Sigmoid colon (tissue), 4 donors: ENCODE data around the gene GRM5.

Experiments used
- EP300 ChIP-seq, 4 donors: sonication (generic); formaldehyde crosslinking; IDR thresholded peaks; one replicate each; pipeline ENCODE4 v1.6.1; 2017; ENCODE audit warnings: antibody characterized with exemption in 4 of 4
- POLR2A ChIP-seq, 2 donors: fragments of 450-650 bp; IDR thresholded peaks; one replicate each; pipeline ENCODE4 v1.6.1; 2016; ENCODE audit warnings: antibody characterized with exemption in 2 of 2, mild to moderate bottlenecking in 2 of 2, moderate library complexity in 2 of 2
- POLR2AphosphoS5 ChIP-seq, 4 donors: sonication (generic); formaldehyde crosslinking; IDR thresholded peaks; one replicate each; pipeline ENCODE4 v1.6.1; 2017; ENCODE audit warnings: antibody characterized with exemption in 4 of 4
- TF ChIP-seq, protein P1 (sequence below), 4 experiments: fragments of 450-650 bp in 3 of 4; fragments of 200-600 bp in 1 of 4; IDR thresholded peaks; one replicate each; pipeline ENCODE4 v1.5.1; 2016 to 2019; ENCODE audit warnings: antibody characterized with exemption in 4 of 4, mild to moderate bottlenecking in 3 of 4, moderate library complexity in 2 of 4

DNA sequence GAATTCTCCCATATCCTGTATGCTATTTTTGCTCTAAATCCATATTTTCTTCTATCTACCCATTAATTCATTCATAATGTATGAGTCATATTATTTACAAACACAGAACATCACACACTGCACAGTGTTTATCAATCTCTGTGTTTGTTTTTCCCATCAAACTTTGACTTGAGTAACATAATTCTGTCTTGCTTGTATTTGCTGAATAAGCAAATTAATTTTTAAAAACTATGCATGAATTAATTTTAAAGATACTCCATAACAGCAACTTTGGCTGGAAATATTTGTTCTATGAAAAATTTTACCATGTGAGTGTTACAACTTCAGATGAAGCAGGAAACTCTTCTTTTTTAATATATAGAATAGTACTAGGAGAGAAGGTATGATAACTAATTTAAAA is 275.6 kb downstream of the GRM5 start:
- TF ChIP-seq POLR2A (IDR thresholded peaks at IDR 0.05) = no peak
- TF ChIP-seq, protein P1, sequence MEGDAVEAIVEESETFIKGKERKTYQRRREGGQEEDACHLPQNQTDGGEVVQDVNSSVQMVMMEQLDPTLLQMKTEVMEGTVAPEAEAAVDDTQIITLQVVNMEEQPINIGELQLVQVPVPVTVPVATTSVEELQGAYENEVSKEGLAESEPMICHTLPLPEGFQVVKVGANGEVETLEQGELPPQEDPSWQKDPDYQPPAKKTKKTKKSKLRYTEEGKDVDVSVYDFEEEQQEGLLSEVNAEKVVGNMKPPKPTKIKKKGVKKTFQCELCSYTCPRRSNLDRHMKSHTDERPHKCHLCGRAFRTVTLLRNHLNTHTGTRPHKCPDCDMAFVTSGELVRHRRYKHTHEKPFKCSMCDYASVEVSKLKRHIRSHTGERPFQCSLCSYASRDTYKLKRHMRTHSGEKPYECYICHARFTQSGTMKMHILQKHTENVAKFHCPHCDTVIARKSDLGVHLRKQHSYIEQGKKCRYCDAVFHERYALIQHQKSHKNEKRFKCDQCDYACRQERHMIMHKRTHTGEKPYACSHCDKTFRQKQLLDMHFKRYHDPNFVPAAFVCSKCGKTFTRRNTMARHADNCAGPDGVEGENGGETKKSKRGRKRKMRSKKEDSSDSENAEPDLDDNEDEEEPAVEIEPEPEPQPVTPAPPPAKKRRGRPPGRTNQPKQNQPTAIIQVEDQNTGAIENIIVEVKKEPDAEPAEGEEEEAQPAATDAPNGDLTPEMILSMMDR (IDR thresholded peaks at IDR 0.05) = no peak
- TF ChIP-seq POLR2AphosphoS5 (IDR thresholded peaks at IDR 0.05) = no peak
- no peak for TF ChIP-seq EP300 (IDR thresholded peaks at IDR 0.05)
